ENCODE results near the gene TMEM198.

TMEM198 gene

DNA sequence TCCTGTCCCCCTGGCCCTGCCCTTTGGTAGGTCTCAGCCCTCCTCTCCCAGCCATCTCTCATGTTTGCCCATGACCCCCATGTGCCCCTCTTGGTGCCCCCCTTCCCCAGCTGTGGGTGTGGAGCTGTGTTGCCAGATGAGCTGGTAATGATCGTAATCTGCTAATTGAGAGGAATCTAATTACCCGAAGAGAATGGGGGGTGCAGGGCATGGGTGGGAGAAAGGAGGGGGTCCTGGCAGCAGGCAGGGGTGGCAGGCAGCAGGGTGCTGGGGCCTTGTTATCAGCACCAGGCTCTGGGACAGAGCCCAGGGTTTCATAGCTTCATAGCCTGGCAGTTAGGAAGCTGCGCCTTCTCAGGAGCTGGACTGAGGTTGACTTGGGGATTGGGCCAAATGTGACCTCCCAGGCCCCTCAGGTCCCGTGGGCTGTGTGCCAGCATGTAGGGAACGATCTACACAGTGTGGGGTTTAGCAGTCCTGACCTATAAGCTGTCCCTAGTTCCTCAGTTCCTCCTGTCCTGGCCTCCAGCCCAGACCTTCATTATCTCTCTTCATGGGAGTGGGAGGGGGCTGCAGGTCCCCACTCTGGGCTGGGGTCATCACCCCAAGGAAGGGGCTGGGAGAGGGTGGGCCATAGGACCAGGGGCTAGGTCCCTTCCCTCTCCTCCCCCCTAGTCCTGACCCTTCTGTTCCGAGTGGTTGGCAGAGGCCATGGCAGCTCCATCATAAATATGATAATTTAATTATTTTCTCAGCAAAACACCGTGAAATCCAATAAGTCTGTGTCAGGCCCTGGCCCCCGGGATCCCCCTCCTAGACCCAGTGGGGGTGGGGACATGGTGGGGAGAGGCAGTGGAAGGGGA lies 36.0 kb upstream of the TMEM198 start:
- Mint-ChIP-seq H3K27ac (peak overlapping the region in 1 of 3 experiments; percentile 51), H3K9me3 (no peaks in the 10 kb centered on the region), H3K27me3 (ENCODE audit: low read depth) (peaks cover 41% of the 10 kb centered on the region), H3K36me3 (ENCODE audit: low read depth) (peaks cover 8% of the 10 kb centered on the region), H3K4me3 (peak overlapping the region in 1 of 3 experiments; percentile 9), H3K4me1 (peaks cover 31% of the 10 kb centered on the region)
- TF ChIP-seq CTCF (IDR thresholded peaks at IDR 0.05; ENCODE audit: unreplicated experiment in 3 of 3): no peak

DNA sequence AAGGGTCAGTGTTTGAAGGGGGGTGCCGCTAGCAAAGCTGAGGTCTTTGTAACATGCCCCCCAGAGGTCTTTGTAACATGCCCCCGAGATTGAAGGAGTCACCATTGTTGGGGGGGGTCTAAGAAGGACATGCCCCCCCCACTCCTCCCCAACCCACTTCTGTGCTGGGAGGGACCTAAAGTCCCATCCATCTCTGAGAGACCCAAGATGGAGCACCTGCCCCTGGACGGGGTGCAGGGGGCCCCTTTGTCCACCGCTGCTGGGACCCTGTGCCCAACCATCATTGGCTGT lies 35.4 kb upstream of the TMEM198 start:
- no peak for TF ChIP-seq CTCF (IDR thresholded peaks at IDR 0.05; ENCODE audit: unreplicated experiment in 3 of 3)
- Mint-ChIP-seq H3K36me3 (ENCODE audit: low read depth) (peaks cover 8% of the 10 kb centered on the region), H3K9me3 (no peaks in the 10 kb centered on the region), H3K27me3 (ENCODE audit: low read depth) (peaks cover 47% of the 10 kb centered on the region), H3K4me3 (no peak overlapping the region), H3K27ac (no peak overlapping the region), H3K4me1 (peaks cover 36% of the 10 kb centered on the region)

DNA sequence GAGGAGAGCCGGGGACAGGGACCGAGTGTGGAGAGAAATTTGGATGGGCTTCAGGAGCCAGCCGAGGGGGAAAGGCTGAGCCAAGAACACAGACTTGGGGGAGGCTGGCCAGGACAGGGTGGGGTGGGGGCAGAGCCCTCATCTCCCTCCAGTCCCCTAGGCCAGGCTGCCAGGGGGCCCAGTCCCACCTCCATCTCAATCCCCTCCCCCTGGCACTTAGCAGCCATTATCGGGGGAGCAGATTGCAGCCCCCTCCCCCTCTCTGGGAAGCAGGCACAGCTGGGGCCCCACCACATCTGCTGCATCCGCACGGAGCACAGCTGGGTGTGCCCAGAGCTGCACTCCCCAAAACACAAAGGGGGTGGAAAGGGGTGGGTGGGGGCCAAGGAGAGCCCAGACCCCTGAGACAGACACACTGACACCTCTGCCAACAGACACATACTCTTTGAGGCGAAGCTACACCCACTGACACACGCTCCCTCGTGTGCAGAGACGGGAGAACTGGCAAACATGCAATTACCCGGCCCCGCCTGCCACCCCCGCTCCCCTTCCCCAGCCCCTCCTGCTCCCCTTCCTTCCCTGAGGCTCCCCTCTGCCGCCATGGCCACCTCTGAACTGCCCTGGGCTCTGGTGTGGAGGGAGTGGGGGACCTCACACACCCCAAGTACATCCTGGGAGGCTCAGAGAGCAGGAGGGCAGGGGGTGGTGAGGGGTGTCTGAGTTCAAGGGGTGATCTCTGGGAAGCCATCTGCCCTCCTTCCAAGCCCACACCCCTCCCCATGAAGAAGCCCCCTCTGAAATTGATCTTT lies 34.7 kb upstream of the TMEM198 start:
- H3K4me1 Mint-ChIP-seq: peaks cover 44% of the 10 kb centered on the region
- H3K9me3 Mint-ChIP-seq: no peaks in the 10 kb centered on the region
- TF ChIP-seq CTCF (IDR thresholded peaks at IDR 0.05; ENCODE audit: unreplicated experiment in 3 of 3): no peak

DNA sequence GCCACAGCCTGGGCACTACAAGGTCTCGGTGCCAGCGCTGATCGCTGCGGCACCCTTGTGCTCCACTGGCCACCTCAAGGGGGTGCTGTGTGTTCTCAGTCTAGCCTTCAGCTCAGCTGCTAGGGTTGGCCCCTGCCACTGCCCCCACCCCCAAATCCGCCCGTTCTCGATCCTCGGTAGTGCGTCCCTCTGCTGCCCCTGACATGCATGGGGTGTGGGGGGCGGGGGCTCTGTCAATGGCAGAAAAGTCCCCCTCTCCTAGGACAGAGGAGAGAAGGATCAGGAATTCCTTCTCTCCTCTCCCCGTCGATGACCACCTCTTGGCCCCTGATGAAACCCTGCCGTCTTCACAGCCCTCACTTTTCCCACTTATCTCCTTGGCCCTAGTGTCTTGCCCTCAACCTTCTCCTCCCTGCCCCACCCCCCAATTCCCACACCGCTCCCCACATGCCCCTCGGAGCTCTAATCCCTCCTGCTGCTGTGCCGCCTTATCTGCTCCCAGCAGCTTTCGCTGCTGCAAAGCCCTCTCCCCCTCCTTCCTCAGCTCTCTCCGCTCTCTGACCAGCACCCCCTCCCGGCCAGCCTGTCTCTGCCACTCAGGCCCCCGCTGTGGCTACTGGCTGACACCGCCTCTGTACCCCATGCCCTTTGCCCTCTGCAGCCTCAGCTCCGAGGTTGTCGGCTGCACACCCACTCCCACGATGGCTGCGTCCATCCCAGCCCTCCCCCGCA lies 33.9 kb upstream of the TMEM198 start:
- peaks cover 54% of the 10 kb centered on the region for H3K27me3 Mint-ChIP-seq (ENCODE audit: low read depth)
- TF ChIP-seq CTCF (IDR thresholded peaks at IDR 0.05; ENCODE audit: unreplicated experiment in 3 of 3): peak; percentile 53 to 63 (median 60)
- H3K9me3 Mint-ChIP-seq: no peaks in the 10 kb centered on the region
- peak overlapping the region; percentile 85 to 94 (median 89) for H3K27ac Mint-ChIP-seq
- H3K4me3 Mint-ChIP-seq: peak overlapping the region; percentile 72 to 76 (median 74)
- peaks cover 4% of the 10 kb centered on the region for H3K36me3 Mint-ChIP-seq (ENCODE audit: low read depth)
- peaks cover 47% of the 10 kb centered on the region for H3K4me1 Mint-ChIP-seq

More for the DNA sequence above, 34.7 kb upstream of the TMEM198 start:
- Mint-ChIP-seq H3K36me3 (ENCODE audit: low read depth) (peaks cover 8% of the 10 kb centered on the region), H3K27ac (peak overlapping the region; percentile 85 to 94 (median 89)), H3K4me3 (peak overlapping the region; percentile 72 to 76 (median 74)), H3K27me3 (ENCODE audit: low read depth) (peaks cover 55% of the 10 kb centered on the region)

DNA sequence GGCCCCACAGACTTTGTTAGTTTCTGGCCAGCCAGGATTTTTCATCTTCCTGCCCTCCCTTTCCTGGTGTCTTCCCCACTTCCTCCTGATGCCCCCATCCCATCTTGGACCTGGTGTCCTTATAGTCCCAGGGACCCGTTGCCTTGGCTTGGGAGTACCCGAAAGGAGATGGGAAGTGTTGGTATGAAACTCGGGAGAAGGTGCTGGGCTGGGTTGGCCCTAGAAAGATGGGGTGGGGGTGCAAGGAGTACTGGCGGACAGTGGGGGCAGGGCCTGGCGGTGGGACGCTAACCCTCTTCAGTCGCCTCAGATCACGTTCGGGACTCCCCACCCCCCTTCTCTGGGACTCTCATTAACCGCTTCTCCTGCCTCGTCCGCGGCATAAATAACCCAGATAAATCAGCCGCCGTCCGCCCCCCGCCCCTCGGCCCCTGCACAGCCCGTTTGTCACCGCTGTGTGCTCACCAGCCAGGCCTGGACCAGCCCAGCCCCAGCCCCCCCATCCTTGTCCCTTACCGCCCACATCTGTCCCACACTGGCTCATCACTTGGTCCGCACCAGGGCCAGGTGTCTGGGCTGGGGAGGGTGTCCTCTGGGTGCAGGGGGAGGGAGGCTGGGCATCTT lies 33.2 kb upstream of the TMEM198 start:
- Mint-ChIP-seq H3K4me1 (peaks cover 49% of the 10 kb centered on the region), H3K4me3 (peak overlapping the region; percentile 72 to 76 (median 74)), H3K27me3 (ENCODE audit: low read depth) (peaks cover 61% of the 10 kb centered on the region), H3K36me3 (ENCODE audit: low read depth) (peaks cover 4% of the 10 kb centered on the region), H3K27ac (peak overlapping the region; percentile 85 to 94 (median 89)), H3K9me3 (no peaks in the 10 kb centered on the region)
- TF ChIP-seq CTCF (IDR thresholded peaks at IDR 0.05; ENCODE audit: unreplicated experiment in 3 of 3): no peak
